ENCODE data around the gene ENO1.
"Not testable (repeated sequence)": the region's sequence is repeated elsewhere in the genome, so short reads cannot be mapped to it uniquely, and the experiment has no call there.

Gene ENO1

GRCh38 chr1:8878448-8878697 lies at the start of gene ENO1:
ENO1 (minus strand) TSS chr1:8878686; CDS start chr1:8874908, 3,778 bp downstream.
- DNase-seq: no peak

GRCh38 chr1:8926707-8927694 lies 48.5 kb upstream of the ENO1 start:
- no peak for DNase-seq

DNA sequence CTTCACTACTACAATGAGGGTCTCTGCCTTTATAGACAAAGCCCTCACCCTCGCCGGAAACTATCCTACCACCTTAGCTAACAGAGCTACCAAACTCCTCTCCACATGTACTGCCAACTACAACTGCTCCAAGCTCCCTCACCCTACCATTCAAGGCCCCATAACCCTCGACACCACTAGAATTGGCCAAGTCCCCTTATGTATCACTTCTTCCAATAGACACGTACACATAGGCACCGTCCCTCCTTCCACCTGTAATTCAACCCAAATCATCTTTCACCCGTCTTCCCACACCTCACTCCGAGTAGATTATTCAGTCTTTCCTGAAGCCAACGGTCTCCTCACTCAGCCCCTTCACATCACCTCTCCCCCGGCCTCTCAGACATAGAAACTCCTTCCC lies 47.5 kb upstream of the ENO1 start:
- DNase-seq: no peak

DNA sequence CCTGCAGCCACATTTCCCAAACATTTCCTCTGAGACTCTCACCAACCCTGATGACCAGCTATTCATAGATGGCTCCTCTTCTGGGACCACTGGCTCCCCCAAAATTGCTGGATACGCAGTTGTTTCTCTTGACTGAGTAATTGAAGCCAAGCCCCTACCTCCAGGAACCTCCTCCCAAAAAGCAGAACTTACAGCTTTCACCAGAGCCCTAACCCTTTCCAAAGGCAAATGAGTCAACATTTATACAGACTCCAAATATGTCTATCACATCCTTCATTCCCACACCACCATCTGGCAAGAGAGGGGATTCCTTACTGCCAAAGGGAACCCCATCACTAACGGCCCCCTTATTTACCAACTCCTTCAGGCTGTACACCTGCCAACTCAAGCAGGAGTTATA lies 46.9 kb upstream of the ENO1 start:
- peak; percentile 69 for DNase-seq

DNA sequence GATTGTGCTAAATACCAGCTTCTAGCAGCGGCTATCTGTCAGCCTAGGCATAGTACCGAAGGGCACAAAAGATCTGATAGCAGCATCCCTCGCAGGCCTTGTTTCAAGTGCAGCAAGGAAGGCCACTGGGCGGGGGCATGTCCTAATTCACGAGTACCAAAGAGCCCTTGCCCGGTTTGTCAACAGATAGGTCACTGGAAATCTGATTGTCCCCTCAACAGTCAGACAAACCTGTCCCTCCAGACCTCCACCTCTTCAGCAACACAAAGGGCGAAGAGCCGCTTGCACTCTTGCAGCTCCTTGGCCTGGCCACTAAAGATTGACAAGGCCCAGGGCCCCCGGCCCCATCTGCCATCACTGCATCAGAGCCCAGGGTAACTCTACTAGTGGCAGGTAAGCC lies 44.5 kb upstream of the ENO1 start:
- DNase-seq: no peak

GRCh38 chr1:8917536-8917935 lies 39.0 kb upstream of the ENO1 start:
- not testable (repeated sequence) for DNase-seq

GRCh38 chr1:8915446-8915845 lies 37.0 kb upstream of the ENO1 start:
- DNase-seq: no peak

- DNase-seq: no peak
These were observed 36.0 kb upstream of the ENO1 start for GRCh38 chr1:8914466-8914865.

GRCh38 chr1:8913457-8913856 lies 35.0 kb upstream of the ENO1 start:
- no peak for DNase-seq

- no peak for DNase-seq
These were observed 33.2 kb upstream of the ENO1 start for GRCh38 chr1:8911416-8912309.

DNA sequence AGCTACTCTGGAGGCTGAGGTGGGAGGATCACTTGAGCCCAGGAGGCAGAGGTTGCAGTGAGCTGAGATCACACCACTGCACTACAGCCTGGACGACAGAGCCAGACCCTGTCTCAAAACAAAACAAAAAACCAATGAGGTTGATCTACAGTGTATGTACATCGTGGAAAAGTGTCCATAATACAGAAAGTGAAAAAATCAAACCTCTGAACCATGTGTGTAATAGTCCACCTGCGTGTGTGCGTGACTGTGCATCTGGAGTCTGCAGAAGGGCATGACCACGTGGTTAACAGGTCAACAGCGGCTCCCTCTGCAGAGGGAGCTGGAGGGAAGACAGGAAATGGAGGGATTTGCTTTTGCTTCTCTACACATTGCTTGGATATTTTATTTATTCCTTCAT lies 32.4 kb upstream of the ENO1 start:
- DNase-seq: peak; percentile 16

DNA sequence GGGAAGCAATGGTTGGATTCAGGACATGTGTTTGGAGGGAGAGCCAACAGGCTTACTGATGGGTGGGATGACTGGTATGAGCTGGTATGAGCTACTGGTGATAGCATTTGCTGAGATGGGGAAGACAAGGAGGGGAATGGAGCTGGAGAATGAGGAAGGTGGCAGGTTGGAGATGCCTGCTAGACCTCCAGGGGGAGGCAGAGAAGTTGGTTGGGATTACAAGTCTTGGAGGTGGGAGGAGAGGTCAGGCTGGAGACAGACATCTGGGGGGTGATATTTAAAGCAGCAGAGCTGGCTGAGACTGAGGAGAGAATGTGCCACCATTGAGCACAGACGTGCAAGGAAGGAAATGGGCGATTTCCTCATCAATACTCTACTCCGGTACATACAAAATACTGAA lies 31.8 kb upstream of the ENO1 start:
- no peak for DNase-seq

DNA sequence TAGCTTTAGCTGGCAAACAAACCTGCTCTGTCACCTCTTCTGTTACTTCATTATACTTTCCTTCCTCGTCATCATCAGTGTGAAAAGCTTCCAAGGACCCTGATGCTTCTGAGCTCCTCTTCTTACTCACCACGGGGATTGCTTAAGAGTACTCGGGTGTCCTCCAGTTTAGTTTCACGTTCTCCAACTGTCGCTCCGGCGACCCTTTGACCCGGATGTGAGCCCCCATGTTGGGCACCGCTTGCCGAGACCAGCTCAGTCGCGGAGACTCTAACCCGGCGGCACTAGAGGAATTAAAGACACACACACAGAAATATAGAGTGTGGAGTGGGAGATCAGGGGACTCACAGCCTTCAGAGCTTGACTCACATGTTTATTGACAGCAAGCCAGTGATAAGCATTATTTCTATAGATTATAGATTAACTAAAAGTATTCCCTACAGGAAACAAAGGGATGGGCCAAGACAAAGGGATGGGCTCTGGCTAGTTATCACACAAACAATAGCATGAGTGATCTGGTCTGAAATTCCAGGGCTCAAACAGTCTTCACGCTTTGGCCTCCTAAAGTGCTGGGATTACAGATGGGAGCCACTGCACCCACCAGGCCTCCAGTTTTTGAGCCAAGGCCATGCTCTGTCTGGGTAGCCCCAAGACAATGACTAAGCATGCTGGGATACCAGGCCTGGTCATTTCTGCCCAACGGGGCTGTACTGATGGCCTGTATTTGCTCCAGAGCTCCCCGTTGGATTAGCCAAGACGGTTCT lies 30.1 kb upstream of the ENO1 start:
- DNase-seq: no peak

DNA sequence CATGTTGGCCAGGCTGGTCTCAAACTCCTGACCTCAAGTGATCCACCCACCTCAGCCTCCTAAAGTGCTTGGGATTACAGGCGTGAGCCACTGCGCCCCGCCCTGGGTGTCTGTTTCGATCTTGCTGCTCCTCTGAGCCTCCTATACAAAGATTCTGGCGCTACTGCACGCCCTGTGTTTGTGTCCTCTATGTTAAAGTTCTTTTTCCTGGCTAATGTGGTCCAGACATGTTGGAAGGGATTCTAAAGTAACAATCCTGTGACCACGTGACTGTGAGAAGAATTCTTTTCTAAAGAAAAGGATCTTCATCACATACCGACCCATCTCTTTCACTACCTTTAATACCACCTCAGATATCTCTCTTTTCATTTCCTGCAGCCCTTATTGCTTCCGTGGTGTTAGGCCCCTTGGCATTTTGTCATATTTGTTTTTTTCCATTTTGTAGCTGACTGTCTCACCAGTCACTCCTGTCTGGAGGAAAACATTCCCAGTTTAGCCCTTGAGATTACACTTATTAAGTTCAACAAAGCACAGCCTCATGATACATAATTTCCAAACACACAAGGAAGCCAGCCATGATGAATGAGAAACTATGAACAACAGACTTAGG lies 27.2 kb upstream of the ENO1 start:
- DNase-seq: no peak

DNA sequence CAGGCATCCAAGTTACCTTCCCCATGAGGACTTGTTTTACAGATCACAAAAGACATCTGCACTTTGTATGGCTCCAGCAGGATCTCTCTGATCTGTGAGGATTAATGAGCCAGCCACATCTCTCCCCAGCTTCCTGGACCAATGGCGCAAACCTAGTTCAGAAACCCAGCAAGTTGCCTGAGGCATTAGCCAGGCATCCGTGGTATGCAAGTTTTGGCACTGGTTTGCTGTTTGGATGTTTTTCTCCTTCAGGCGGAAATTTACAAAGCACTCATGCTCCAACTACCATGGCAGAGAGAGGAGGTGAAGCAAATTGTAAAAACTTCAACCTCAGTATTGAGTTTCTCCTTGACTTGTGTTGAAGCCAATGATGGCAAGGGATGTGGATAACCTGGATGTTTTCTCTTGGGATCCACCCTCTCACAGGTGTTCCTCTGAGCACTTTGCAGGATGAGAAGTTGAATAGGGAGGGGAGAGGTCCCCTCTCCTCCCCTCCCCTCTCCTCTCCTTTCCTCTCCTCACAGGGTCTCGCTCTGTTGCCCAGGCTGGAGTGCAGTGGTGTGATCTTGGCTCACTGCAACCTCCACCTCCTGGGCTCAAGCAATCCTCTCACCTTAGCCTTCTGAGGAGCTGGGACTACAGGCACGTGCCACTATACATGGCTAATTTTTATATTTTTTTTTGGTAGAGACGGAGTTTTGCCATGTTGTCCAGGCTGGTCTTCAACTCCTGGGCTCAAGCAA lies 25.6 kb upstream of the ENO1 start:
- no peak for DNase-seq

GRCh38 chr1:8903410-8903809 lies 24.9 kb upstream of the ENO1 start:
- DNase-seq: no peak

DNA sequence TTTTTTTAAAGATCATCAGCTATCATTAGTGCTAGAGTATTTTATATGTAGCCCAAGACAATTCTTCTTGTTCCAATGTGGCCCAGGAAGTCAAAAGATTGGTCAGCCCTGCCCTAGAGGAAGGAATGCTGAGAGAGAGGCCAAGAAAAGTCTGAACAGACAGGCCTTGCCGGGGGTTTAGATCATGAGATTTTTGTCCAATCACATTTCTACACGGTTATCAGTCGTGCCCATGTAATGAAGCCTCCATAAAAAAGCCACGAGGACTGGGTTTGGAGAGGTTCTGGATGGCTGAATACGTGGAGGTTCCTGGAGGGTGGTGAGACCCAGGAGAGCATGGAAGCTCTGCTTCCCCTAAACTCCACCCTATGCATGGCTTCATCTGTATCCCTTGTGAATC lies 24.3 kb upstream of the ENO1 start:
- DNase-seq: no peak

DNA sequence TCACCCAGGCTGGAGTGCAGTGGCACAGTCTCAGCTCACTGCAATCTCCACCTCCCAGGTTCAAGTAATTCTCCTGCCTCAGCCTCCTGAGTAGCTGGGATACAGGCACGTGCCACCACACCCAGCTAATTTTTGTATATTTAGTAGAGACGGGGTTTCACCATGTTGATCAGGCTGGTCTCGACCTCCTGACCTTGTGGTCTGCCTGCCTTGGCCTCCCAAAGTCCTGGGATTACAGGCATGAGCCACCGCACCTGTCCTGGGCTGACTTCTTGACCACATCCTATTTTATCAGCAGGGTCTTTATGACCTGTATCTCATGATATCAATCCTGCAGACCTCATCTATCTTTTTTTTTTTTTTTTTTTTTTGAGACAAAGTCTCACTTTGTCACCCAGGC lies 22.2 kb upstream of the ENO1 start:
- not testable (repeated sequence) for DNase-seq

GRCh38 chr1:8899046-8899445 lies 20.6 kb upstream of the ENO1 start:
- DNase-seq: no peak

- not testable (repeated sequence) for DNase-seq
These were observed 19.9 kb upstream of the ENO1 start for GRCh38 chr1:8898418-8898817.

GRCh38 chr1:8897505-8897904 lies 19.0 kb upstream of the ENO1 start:
- not testable (repeated sequence) for DNase-seq

DNA sequence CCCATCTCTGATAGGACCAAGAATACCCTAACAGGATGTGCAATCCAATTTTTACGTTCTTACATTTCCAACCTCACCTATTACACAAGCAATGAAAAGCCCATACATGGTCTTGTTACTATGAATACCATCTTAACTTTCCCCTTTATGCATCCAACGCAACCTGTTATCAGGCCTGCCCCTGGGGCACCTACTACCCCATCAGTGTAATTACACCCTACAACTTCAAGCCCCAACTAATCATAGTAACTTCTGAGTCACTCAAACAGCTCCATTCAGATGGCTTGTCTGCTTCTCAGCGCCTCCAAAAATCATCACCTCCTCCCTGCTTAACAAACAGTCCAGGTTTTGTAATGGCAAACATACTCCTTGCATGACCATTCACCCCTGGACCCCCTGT lies 18.3 kb upstream of the ENO1 start:
- not testable (repeated sequence) for DNase-seq
